H1 (cell line): ENCODE results near the gene RIT2. TPM values are rescaled to one million over a fixed set of nuclear protein-coding genes. Genes with fewer than 3 reads are reported as not detected.

Source experiments
- CTCF ChIA-PET: fragments of 300-600 bp; sonication (Branson Sonifier 250); formaldehyde crosslinking; loops from one replicate; lab custom pipeline; 2021; ENCODE audit not compliant: partially characterized antibody; lab: Charles Lee
- POLR2A ChIA-PET: fragments of 300-600 bp; sonication (Branson Sonifier 250); formaldehyde crosslinking; loops from one replicate; lab custom pipeline; 2021; ENCODE audit warnings: inconsistent platforms; ENCODE audit not compliant: partially characterized antibody; lab: Charles Lee
- DNase-seq, 2 experiments: peaks; one replicate each; pipeline versions ENCODE4 v3.0.0 to v3.0.0-alpha.2; 2010 to 2022; ENCODE audit warnings: low spot score in 2 of 2, low read depth in 1 of 2, mixed read lengths in 1 of 2
- FAIRE-seq: peaks from 2 replicates; lab custom pipeline; 2011; peaks lifted over from hg19 to GRCh38; lab: Jason Lieb, UNC
- H2AFZ ChIP-seq: 2 replicates; pipeline ENCODE4 v1.8.1; 2012; ENCODE audit warnings: low read length, inconsistent platforms
- H2AK5ac ChIP-seq: 2 replicates; pipeline ENCODE4 v1.6.1; 2013; ENCODE audit warnings: low read depth, low read length
- H2BK120ac ChIP-seq: replicated peaks from 2 replicates; pipeline ENCODE3; 2013; ENCODE audit warnings: low read depth, low read length, inconsistent platforms
- H2BK12ac ChIP-seq: 2 replicates; pipeline ENCODE4 v1.6.1; 2013; ENCODE audit warnings: low read depth, low read length
- H2BK15ac ChIP-seq: 2 replicates; pipeline ENCODE4 v1.6.1; 2013; ENCODE audit warnings: low read length
- H2BK20ac ChIP-seq: 2 replicates; pipeline ENCODE4 v1.6.1; 2013; ENCODE audit warnings: low read length
- H2BK5ac ChIP-seq: 2 replicates; pipeline ENCODE4 v1.6.1; 2013; ENCODE audit warnings: low read depth, low read length
- H3K14ac ChIP-seq: 2 replicates; pipeline ENCODE4 v1.6.1; 2013; ENCODE audit warnings: inconsistent platforms; ENCODE audit not compliant: insufficient read length
- H3K18ac ChIP-seq: 2 replicates; pipeline ENCODE4 v1.6.1; 2013; ENCODE audit warnings: low read length; ENCODE audit errors: extremely low read depth
- H3K23ac ChIP-seq: 2 replicates; pipeline ENCODE4 v1.6.1; 2013; ENCODE audit warnings: inconsistent platforms; ENCODE audit not compliant: insufficient read length
- H3K23me2 ChIP-seq: 2 replicates; pipeline ENCODE4 v1.6.1; 2013; ENCODE audit warnings: low read depth, low read length
- H3K27ac ChIP-seq: 2 replicates; pipeline ENCODE4 v1.6.1; 2011; ENCODE audit warnings: low read depth, low read length, inconsistent platforms
- H3K27me3 ChIP-seq, 4 experiments: replicated peaks in 1 of 4; 1 replicate in 1 of 4; 2 replicates in 3 of 4; pipeline versions ENCODE4 v1.6.1 to v1.8.1; 2011 to 2013; ENCODE audit warnings: low read length in 3 of 4, mild to moderate bottlenecking in 3 of 4, inconsistent platforms in 2 of 4, mixed read lengths in 2 of 4, moderate library complexity in 1 of 4; ENCODE audit not compliant: control insufficient read depth in 3 of 4, insufficient read depth in 3 of 4; ENCODE audit errors: extremely low read depth in 1 of 4
- H3K36me3 ChIP-seq, 4 experiments: 2 replicates each; pipeline versions ENCODE4 v1.6.1 to v1.8.1; 2011 to 2013; ENCODE audit warnings: mild to moderate bottlenecking in 4 of 4, low read length in 3 of 4, moderate library complexity in 2 of 4, control low read depth in 1 of 4, inconsistent platforms in 1 of 4; ENCODE audit not compliant: insufficient read depth in 4 of 4, control insufficient read depth in 2 of 4
- H3K4ac ChIP-seq: replicated peaks from 2 replicates; pipeline ENCODE3; 2013; ENCODE audit warnings: low read length, low read depth, mixed read lengths, inconsistent platforms; ENCODE audit not compliant: insufficient read length
- H3K4me1 ChIP-seq, 4 experiments: replicated peaks in 1 of 4; 1 replicate in 1 of 4; 2 replicates in 3 of 4; pipeline versions ENCODE4 v1.6.1 to v1.8.1; 2011 to 2013; ENCODE audit warnings: low read length in 3 of 4, inconsistent platforms in 2 of 4, mixed read lengths in 1 of 4; ENCODE audit not compliant: insufficient read depth in 4 of 4, control insufficient read depth in 3 of 4
- H3K4me2 ChIP-seq, 2 experiments: 2 replicates each; pipeline versions ENCODE4 v1.6.1 to v1.8.1; 2011 to 2013; ENCODE audit warnings: low read depth in 2 of 2, low read length in 2 of 2, control low read depth in 1 of 2, inconsistent platforms in 1 of 2, mild to moderate bottlenecking in 1 of 2; ENCODE audit not compliant: insufficient read depth in 1 of 2
- H3K4me3 ChIP-seq, 4 experiments: fragments of 200-600, 300-600 bp in 1 of 4; sonication (generic), shearing (Covaris generic), sonication (Bioruptor Twin) in 1 of 4; 2 replicates each; pipeline versions ENCODE4 v1.5.1 to v1.8.1; 2011 to 2016; ENCODE audit warnings: low read length in 4 of 4, low read depth in 3 of 4, control low read depth in 2 of 4, inconsistent platforms in 2 of 4, mild to moderate bottlenecking in 2 of 4, mixed read lengths in 1 of 4, moderate library complexity in 1 of 4; ENCODE audit not compliant: insufficient read depth in 2 of 4; ENCODE audit errors: extremely low read depth in 1 of 4
- H3K56ac ChIP-seq: replicated peaks from 2 replicates; pipeline ENCODE3; 2013; ENCODE audit warnings: low read depth, mild to moderate bottlenecking, mixed read lengths, low read length, inconsistent platforms; ENCODE audit not compliant: insufficient read length
- H3K79me1 ChIP-seq: 2 replicates; pipeline ENCODE4 v1.6.1; 2013; ENCODE audit warnings: low read depth, low read length, control low read depth
- H3K79me2 ChIP-seq, 2 experiments: 2 replicates each; pipeline versions ENCODE4 v1.6.1 to v1.8.1; 2012 to 2013; ENCODE audit warnings: low read length in 2 of 2, mild to moderate bottlenecking in 2 of 2, inconsistent platforms in 1 of 2; ENCODE audit not compliant: insufficient read depth in 2 of 2, control insufficient read depth in 1 of 2
- H3K9ac ChIP-seq, 4 experiments: replicated peaks in 1 of 4; 1 replicate in 1 of 4; 2 replicates in 3 of 4; pipeline versions ENCODE4 v1.6.1 to v1.8.1; 2011 to 2013; ENCODE audit warnings: low read depth in 3 of 4, low read length in 3 of 4, control low read depth in 2 of 4, mild to moderate bottlenecking in 2 of 4, moderate library complexity in 2 of 4, inconsistent platforms in 1 of 4; ENCODE audit errors: extremely low read depth in 1 of 4
- H3K9me3 ChIP-seq, 2 experiments: 2 replicates each; pipeline versions ENCODE4 v1.6.1 to v1.8.1; 2012 to 2013; ENCODE audit warnings: mild to moderate bottlenecking in 2 of 2, moderate library complexity in 2 of 2, control low read depth in 1 of 2, inconsistent platforms in 1 of 2, low read depth in 1 of 2, low read length in 1 of 2, mixed read lengths in 1 of 2; ENCODE audit not compliant: insufficient read depth in 2 of 2
- H4K20me1 ChIP-seq, 2 experiments: replicated peaks in 1 of 2; 2 replicates each; pipeline versions ENCODE3 to v1.8.1; 2011 to 2013; ENCODE audit warnings: inconsistent platforms in 2 of 2, low read length in 2 of 2, mild to moderate bottlenecking in 1 of 2; ENCODE audit not compliant: insufficient read depth in 2 of 2, control insufficient read depth in 1 of 2
- H4K5ac ChIP-seq: 2 replicates; pipeline ENCODE4 v1.6.1; 2013; ENCODE audit warnings: low read length, low read depth, mixed read lengths, inconsistent platforms; ENCODE audit not compliant: insufficient read length
- H4K8ac ChIP-seq: 2 replicates; pipeline ENCODE4 v1.8.0; 2013; ENCODE audit warnings: mild to moderate bottlenecking, moderate library complexity, low read length, inconsistent platforms; ENCODE audit not compliant: insufficient read depth; ENCODE audit errors: extremely low read depth
- H4K91ac ChIP-seq: replicated peaks from 2 replicates; pipeline ENCODE3; 2013; ENCODE audit warnings: low read length, mixed read lengths, inconsistent platforms; ENCODE audit not compliant: insufficient read length
- SRF ChIP-seq: IDR thresholded peaks from 2 replicates; pipeline ENCODE4 v1.6.1; 2011; ENCODE audit warnings: mild to moderate bottlenecking, low read depth, low read length, moderate library complexity
- WGBS, 2 experiments: shearing (Covaris generic) in 1 of 2; methylation state at CpG; one replicate each; pipeline versions ENCODE4 v1.1.6 to v1.1.7; 2013 to 2015; ENCODE audit warnings: low lambda C conversion rate in 2 of 2, mixed read lengths in 2 of 2, inconsistent platforms in 1 of 2, low coverage in 1 of 2, missing lambda C conversion rate in 1 of 2; ENCODE audit not compliant: insufficient replicate concordance in 2 of 2, insufficient coverage in 1 of 2, insufficient read length in 1 of 2; ENCODE audit errors: extremely low coverage in 1 of 2, missing lambda C conversion rate in 1 of 2; 5-methylcytosine and 5-hydroxymethylcytosine counted together
- polyA plus RNA-seq, 7 experiments: library from polyadenylated mRNA; depleted of rRNA in 3 of 7; stranded (reverse) in 5 of 7; unstranded in 2 of 7; fragments of >200 nt in 5 of 7; fragments of 200-250 nt in 2 of 7; gene quantifications; 1 replicate in 5 of 7; 2 replicates in 1 of 7; 4 replicates in 1 of 7; pipeline versions ENCODE4 v1.2.1 to v1.2.3, GENCODE V29; 2011 to 2013; ENCODE audit warnings: missing spikeins in 2 of 7, mixed read lengths in 2 of 7
- total RNA-seq: library from RNA; stranded (reverse); fragmentation: NEBNext Ultra II Directional; extraction: Animal tissue kit (Norgen Biotek cat#: 25700); gene quantifications from 2 replicates; pipeline ENCODE4 v1.2.1, GENCODE V29; 2021

The RIT2 gene
- total and polyA plus RNA-seq, 2 of the 8 experiments (the other 6 are each of a cell fraction or from before 2014, with no cell fraction given) = 0.67 to 3.2 TPM

DNA sequence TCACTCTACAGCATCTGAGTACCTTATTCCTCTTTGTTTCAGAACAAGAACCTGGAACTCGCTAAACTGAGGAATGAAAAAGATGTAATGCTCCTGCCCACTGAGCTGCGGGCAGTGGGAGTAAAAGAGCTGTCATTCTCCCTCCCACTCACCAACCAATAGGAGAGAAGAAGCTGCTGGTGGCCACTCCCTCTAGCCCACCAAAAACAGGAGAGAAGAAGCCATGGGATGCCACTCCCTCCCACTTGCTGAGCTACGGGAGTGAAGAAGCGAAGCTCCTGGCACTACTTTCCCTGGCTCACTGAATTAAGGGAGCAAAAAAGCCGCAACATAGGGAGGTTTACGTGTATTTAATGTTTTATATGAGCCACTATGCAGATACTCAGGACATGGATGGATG is 53.7 kb downstream of the RIT2 start:
- Histone ChIP-seq H3K27me3 (no peaks in the 10 kb centered on the region), H3K36me3 (no peaks in the 10 kb centered on the region), H3K9me3 (no peaks in the 10 kb centered on the region), H3K9ac (no peak overlapping the region), H3K27ac (no peak overlapping the region), H3K56ac (no peak overlapping the region), H4K5ac (no peak overlapping the region), H2BK12ac (no peak overlapping the region), H3K79me1 (no peaks in the 10 kb centered on the region), H3K4ac (no peak overlapping the region), H3K14ac (no peak overlapping the region), H3K18ac (no peak overlapping the region), H2BK120ac (no peak overlapping the region), H2BK20ac (no peak overlapping the region), H2AFZ (peak overlapping the region; percentile 18; the same call in 1 of the 2 replicates), H3K79me2 (no peaks in the 10 kb centered on the region), H3K4me3 (no peak overlapping the region), H2BK5ac (no peak overlapping the region), H3K4me2 (no peak overlapping the region), H3K23me2 (no peaks in the 10 kb centered on the region), H3K23ac (no peak overlapping the region), H3K4me1 (no peaks in the 10 kb centered on the region), H4K20me1 (no peaks in the 10 kb centered on the region), H2BK15ac (no peak overlapping the region), H4K91ac (no peak overlapping the region), H2AK5ac (no peak overlapping the region), H4K8ac (no peak overlapping the region)
- ChIA-PET POLR2A (no interaction called here), CTCF (interaction anchor here (0.5 to 0.8 kb wide), 2 partner anchors 10 to 12 kb away, joined by 3 to 4 read pairs; no protein-coding TSS in a partner anchor)
- WGBS, 2 experiments = 87% methylated on average over 6 of the region's 6 CpGs; no CpG with 5 or more reads in 1 of the 2 experiments
- TF ChIP-seq SRF = no peak
- FAIRE-seq (no peak), DNase-seq (no peak)
